ENCODE results near the gene FBXW11. TPM values are rescaled to one million over a fixed set of nuclear protein-coding genes. Genes with fewer than 3 reads are reported as not detected.

Gene FBXW11
- total and polyA plus RNA-seq, 2 of the 13 experiments (the other 11 are each of a cell fraction or from before 2014, with no cell fraction given), result 31.7 to 53.6 TPM

DNA sequence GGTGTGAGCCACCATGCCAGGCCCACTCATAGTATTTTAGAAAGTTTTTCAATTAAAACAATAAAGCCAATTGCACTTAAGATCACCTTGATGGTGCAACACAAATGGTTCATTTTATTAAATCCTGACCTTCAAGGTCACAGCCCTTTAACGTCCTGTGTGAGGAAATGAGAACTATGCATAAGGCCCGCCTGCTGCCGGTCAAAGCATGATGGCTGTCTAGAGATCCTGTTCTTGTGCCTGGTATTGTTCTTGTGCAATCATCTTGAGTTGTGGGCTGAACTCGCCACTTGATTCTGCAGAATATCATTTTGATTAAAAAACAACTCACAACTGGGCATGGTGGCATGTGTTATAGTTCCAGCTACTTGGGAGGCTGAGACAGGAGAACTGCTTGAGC lies 43.6 kb upstream of the FBXW11 start:
- in situ Hi-C loops (cut with HindIII; ENCODE audit: extremely low pct_ligation_motif_present, low pct_unique_long_range_greater_than_20kb) (no loop called here), intact Hi-C loops (cut with micrococcal nuclease; ENCODE audit: unreplicated experiment) (no loop called here)
- CTCF ChIA-PET (ENCODE audit: low intra/inter-chr PET ratio, low total read pairs), result no interaction called here
- no peak overlapping the region for H2AFZ ChIP-seq (ENCODE audit: low read length)
- POLR2A ChIA-PET, result no interaction called here
- H3K9ac ChIP-seq (ENCODE audit: insufficient read depth, low read depth, low read length), result no peak overlapping the region
- no peak overlapping the region for H3K4me2 ChIP-seq (ENCODE audit: low read depth, low read length)
- H3K4me1 ChIP-seq (ENCODE audit: insufficient read depth, low read length), result peaks cover 12% of the 10 kb centered on the region
- 94% methylated on average over 4 of the region's 4 CpGs for WGBS (ENCODE audit: low lambda C conversion rate)
- H3K4me3 ChIP-seq (replicated peaks in 1 of 3; ENCODE audit: insufficient read depth in 1 of 3, low read depth in 2 of 3, low read length in 3 of 3), result no peak overlapping the region
- DNase-seq (ENCODE audit: low spot score) (no peak), FAIRE-seq (no peak), ATAC-seq (no peak)
- 0 out of 2 replicates have a peak, but pooled peaks have one; percentile 34 for TF ChIP-seq ZNF121 (CRISPR knock-in tag; IDR thresholded peaks at IDR 0.05)
- no peak for TF ChIP-seq FOXO1 (CRISPR knock-in tag; IDR thresholded peaks at IDR 0.05)
- H3K36me3 ChIP-seq (replicated peaks in 1 of 2; ENCODE audit: control insufficient read depth in 1 of 2, insufficient read depth in 2 of 2, low read length in 2 of 2), result peaks cover 0 to 1% of the 10 kb centered on the region in 2 experiments; a peak in 3 of 5 replicates
- no peaks in the 10 kb centered on the region for H3K79me2 ChIP-seq (ENCODE audit: insufficient read depth, low read length)
- H3K9me3 ChIP-seq (ENCODE audit: low read length), result no peaks in the 10 kb centered on the region
- no peaks in the 10 kb centered on the region for H3K27me3 ChIP-seq (ENCODE audit: control insufficient read depth in 1 of 2, insufficient read depth in 2 of 2, low read length in 2 of 2)
- no TSS peak for BruUV-seq (replicated peaks)
- no peak overlapping the region for H3K27ac ChIP-seq (ENCODE audit: extremely low read length, insufficient read depth, low read length)
- no peaks in the 10 kb centered on the region for H4K20me1 ChIP-seq (ENCODE audit: insufficient read depth, low read length)

- no peaks in the 10 kb centered on the region for H3K9me3 ChIP-seq (ENCODE audit: low read length)
- no peaks in the 10 kb centered on the region for H4K20me1 ChIP-seq (ENCODE audit: insufficient read depth, low read length)
- H3K36me3 ChIP-seq (replicated peaks in 1 of 2; ENCODE audit: control insufficient read depth in 1 of 2, insufficient read depth in 2 of 2, low read length in 2 of 2), result no peaks in the 10 kb centered on the region; a peak in 1 of 5 replicates
- FAIRE-seq, result no peak
- no TSS peak for BruUV-seq (replicated peaks)
- POLR2A ChIA-PET, result no interaction called here
- intact Hi-C loops (cut with micrococcal nuclease; ENCODE audit: unreplicated experiment), result no loop called here
- no peak overlapping the region for H3K9ac ChIP-seq (ENCODE audit: insufficient read depth, low read depth, low read length)
- H3K27me3 ChIP-seq (ENCODE audit: control insufficient read depth in 1 of 2, insufficient read depth in 2 of 2, low read length in 2 of 2), result no peaks in the 10 kb centered on the region
- no peak overlapping the region for H3K27ac ChIP-seq (ENCODE audit: extremely low read length, insufficient read depth, low read length)
- CTCF ChIA-PET (ENCODE audit: low intra/inter-chr PET ratio, low total read pairs), result no interaction called here
- no peak overlapping the region for H3K4me2 ChIP-seq (ENCODE audit: low read depth, low read length)
- in situ Hi-C loops (cut with HindIII; ENCODE audit: extremely low pct_ligation_motif_present, low pct_unique_long_range_greater_than_20kb), result no loop called here
- no peak overlapping the region for H2AFZ ChIP-seq (ENCODE audit: low read length)
- 93% methylated on average over 12 of the region's 12 CpGs for WGBS (ENCODE audit: low lambda C conversion rate)
- no peak overlapping the region for H3K4me3 ChIP-seq (replicated peaks in 1 of 3; ENCODE audit: insufficient read depth in 1 of 3, low read depth in 2 of 3, low read length in 3 of 3)
- DNase-seq (ENCODE audit: low spot score), result no peak
- ATAC-seq, result no peak
- no peaks in the 10 kb centered on the region for H3K79me2 ChIP-seq (ENCODE audit: insufficient read depth, low read length)
- peaks cover 12% of the 10 kb centered on the region for H3K4me1 ChIP-seq (ENCODE audit: insufficient read depth, low read length)
- no peak for TF ChIP-seq ZNF354B (CRISPR knock-in tag; IDR thresholded peaks at IDR 0.05)
- TF ChIP-seq, protein P1, sequence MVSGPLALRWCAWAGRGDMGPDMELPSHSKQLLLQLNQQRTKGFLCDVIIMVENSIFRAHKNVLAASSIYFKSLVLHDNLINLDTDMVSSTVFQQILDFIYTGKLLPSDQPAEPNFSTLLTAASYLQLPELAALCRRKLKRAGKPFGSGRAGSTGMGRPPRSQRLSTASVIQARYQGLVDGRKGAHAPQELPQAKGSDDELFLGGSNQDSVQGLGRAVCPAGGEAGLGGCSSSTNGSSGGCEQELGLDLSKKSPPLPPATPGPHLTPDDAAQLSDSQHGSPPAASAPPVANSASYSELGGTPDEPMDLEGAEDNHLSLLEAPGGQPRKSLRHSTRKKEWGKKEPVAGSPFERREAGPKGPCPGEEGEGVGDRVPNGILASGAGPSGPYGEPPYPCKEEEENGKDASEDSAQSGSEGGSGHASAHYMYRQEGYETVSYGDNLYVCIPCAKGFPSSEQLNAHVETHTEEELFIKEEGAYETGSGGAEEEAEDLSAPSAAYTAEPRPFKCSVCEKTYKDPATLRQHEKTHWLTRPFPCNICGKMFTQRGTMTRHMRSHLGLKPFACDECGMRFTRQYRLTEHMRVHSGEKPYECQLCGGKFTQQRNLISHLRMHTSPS (CRISPR knock-in tag; IDR thresholded peaks at IDR 0.05; ENCODE audit: low read depth), result no peak
- TF ChIP-seq HMG20B (CRISPR knock-in tag; conservative IDR thresholded peaks at IDR 0.05), result no peak
- TF ChIP-seq, protein P2, sequence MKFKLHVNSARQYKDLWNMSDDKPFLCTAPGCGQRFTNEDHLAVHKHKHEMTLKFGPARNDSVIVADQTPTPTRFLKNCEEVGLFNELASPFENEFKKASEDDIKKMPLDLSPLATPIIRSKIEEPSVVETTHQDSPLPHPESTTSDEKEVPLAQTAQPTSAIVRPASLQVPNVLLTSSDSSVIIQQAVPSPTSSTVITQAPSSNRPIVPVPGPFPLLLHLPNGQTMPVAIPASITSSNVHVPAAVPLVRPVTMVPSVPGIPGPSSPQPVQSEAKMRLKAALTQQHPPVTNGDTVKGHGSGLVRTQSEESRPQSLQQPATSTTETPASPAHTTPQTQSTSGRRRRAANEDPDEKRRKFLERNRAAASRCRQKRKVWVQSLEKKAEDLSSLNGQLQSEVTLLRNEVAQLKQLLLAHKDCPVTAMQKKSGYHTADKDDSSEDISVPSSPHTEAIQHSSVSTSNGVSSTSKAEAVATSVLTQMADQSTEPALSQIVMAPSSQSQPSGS (CRISPR knock-in tag; IDR thresholded peaks at IDR 0.05), result no peak
- TF ChIP-seq, protein P3, sequence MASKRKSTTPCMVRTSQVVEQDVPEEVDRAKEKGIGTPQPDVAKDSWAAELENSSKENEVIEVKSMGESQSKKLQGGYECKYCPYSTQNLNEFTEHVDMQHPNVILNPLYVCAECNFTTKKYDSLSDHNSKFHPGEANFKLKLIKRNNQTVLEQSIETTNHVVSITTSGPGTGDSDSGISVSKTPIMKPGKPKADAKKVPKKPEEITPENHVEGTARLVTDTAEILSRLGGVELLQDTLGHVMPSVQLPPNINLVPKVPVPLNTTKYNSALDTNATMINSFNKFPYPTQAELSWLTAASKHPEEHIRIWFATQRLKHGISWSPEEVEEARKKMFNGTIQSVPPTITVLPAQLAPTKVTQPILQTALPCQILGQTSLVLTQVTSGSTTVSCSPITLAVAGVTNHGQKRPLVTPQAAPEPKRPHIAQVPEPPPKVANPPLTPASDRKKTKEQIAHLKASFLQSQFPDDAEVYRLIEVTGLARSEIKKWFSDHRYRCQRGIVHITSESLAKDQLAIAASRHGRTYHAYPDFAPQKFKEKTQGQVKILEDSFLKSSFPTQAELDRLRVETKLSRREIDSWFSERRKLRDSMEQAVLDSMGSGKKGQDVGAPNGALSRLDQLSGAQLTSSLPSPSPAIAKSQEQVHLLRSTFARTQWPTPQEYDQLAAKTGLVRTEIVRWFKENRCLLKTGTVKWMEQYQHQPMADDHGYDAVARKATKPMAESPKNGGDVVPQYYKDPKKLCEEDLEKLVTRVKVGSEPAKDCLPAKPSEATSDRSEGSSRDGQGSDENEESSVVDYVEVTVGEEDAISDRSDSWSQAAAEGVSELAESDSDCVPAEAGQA (IDR thresholded peaks at IDR 0.05; ENCODE audit: low read depth), result no peak
- TF ChIP-seq, protein P3 (CRISPR knock-in tag; IDR thresholded peaks at IDR 0.05; ENCODE audit: borderline replicate concordance), result no peak
- TF ChIP-seq ZNF235 (CRISPR knock-in tag; IDR thresholded peaks at IDR 0.05; ENCODE audit: borderline replicate concordance), result no peak
These were observed 42.9 kb upstream of the FBXW11 start for GRCh38 chr5:172049226-172049796.

Data from HepG2 (cell line).